PC-3 (cell line): ENCODE measurements around the gene SH3RF1. TPM values are rescaled to one million over a fixed set of nuclear protein-coding genes. Genes with fewer than 3 reads are reported as not detected.

ENCODE experiments used
- ATAC-seq: fragments of 200-7000 bp; cut with Tn5 transposase; 2 replicates; pipeline ENCODE4 v1.9.1; 2020; ENCODE audit warnings: mild to moderate bottlenecking, moderate library complexity
- BruUV-seq: library from RNA; stranded (reverse); fragments of 400-500 nt; replicated peaks from 2 replicates; lab custom pipeline; 2021; lab: Mats Ljungman, UMichigan
- CTCF ChIA-PET: fragments of 300-600 bp; sonication (Branson Sonifier 250); formaldehyde crosslinking; loops from one replicate; lab custom pipeline; 2022; ENCODE audit warnings: antibody characterized with exemption; lab: Charles Lee
- POLR2A ChIA-PET: fragments of 300-600 bp; sonication (Branson Sonifier 250); formaldehyde crosslinking; loops from one replicate; lab custom pipeline; 2022; ENCODE audit warnings: antibody characterized with exemption; ENCODE audit not compliant: unreplicated experiment; lab: Charles Lee
- DNase-seq: peaks from one replicate; pipeline ENCODE4 v3.0.0-alpha.2; 2015
- H2AFZ ChIP-seq: fragments of 300-600 bp; sonication (generic); 2 replicates; pipeline ENCODE4 v1.6.0; 2016; ENCODE audit warnings: antibody characterized with exemption, low read length
- H3F3A ChIP-seq: fragments of 300-600 bp; sonication (generic); one replicate; pipeline ENCODE4 v1.6.0; 2017; ENCODE audit warnings: antibody characterized with exemption, low read length, control low read depth, mild to moderate bottlenecking; ENCODE audit not compliant: unreplicated experiment
- H3K27ac ChIP-seq: fragments of 300-600 bp; sonication (generic); 2 replicates; pipeline ENCODE4 v1.5.1; 2016; ENCODE audit warnings: mild to moderate bottlenecking, low read length
- H3K27me3 ChIP-seq: fragments of 300-600 bp; sonication (generic); 2 replicates; pipeline ENCODE4 v1.6.1; 2016; ENCODE audit warnings: low read length, mixed read lengths
- H3K36me3 ChIP-seq: fragments of 300-600 bp; sonication (generic); 2 replicates; pipeline ENCODE4 v1.6.1; 2016; ENCODE audit warnings: low read depth, mixed run types, low read length, mixed read lengths
- H3K4me1 ChIP-seq: fragments of 300-600 bp; sonication (generic); 2 replicates; pipeline ENCODE4 v1.5.1; 2016; ENCODE audit warnings: low read length; ENCODE audit not compliant: insufficient read depth
- H3K4me2 ChIP-seq: fragments of 300-600 bp; sonication (generic); 2 replicates; pipeline ENCODE4 v1.6.0; 2016; ENCODE audit warnings: low read length
- H3K4me3 ChIP-seq: fragments of 300-600 bp; sonication (generic); 2 replicates; pipeline ENCODE4 v1.5.1; 2016; ENCODE audit warnings: mild to moderate bottlenecking, low read length, mixed read lengths
- H3K79me2 ChIP-seq: fragments of 300-600 bp; sonication (generic); 2 replicates; pipeline ENCODE4 v1.6.1; 2017; ENCODE audit warnings: low read length, mixed read lengths
- H3K9ac ChIP-seq: fragments of 300-600 bp; sonication (generic); 2 replicates; pipeline ENCODE4 v1.6.0; 2016; ENCODE audit warnings: mild to moderate bottlenecking, low read length
- H3K9me2 ChIP-seq: fragments of 300-600 bp; sonication (generic); replicated peaks from 2 replicates; pipeline ENCODE4 v1.6.1; 2016; ENCODE audit warnings: mixed run types, low read length, mixed read lengths
- H3K9me3 ChIP-seq: fragments of 300-600 bp; sonication (generic); 2 replicates; pipeline ENCODE4 v1.6.1; 2016; ENCODE audit warnings: low read length, mixed read lengths
- H4K20me1 ChIP-seq: fragments of 300-600 bp; sonication (generic); 2 replicates; pipeline ENCODE4 v1.6.1; 2016; ENCODE audit warnings: low read length, mixed read lengths
- EZH2 ChIP-seq: fragments of 300-600 bp; sonication (generic); IDR thresholded peaks from one replicate; pipeline ENCODE4 v1.6.1; 2017; ENCODE audit warnings: antibody characterized with exemption, mild to moderate bottlenecking, low read length; ENCODE audit not compliant: unreplicated experiment
- EZH2phosphoT487 ChIP-seq: fragments of 300-600 bp; sonication (generic); IDR thresholded peaks from 2 replicates; pipeline ENCODE4 v1.6.1; 2018; ENCODE audit warnings: mild to moderate bottlenecking, antibody characterized with exemption, low read length, borderline replicate concordance
- intact Hi-C: fragments of 100-400 bp; cut with micrococcal nuclease; formaldehyde crosslinking; loops from 2 replicates; pipeline ENCODE4 v1.9.0; 2023
- total RNA-seq: library from RNA; depleted of rRNA; stranded (reverse); fragments of >200 nt; gene quantifications from 2 replicates; pipeline ENCODE4 v1.2.3, GENCODE V29; 2014
- TF ChIP-seq, protein P1 (sequence below): fragments of 300-600 bp; sonication (generic); conservative IDR thresholded peaks from 2 replicates; pipeline ENCODE4 v1.5.1; 2017; ENCODE audit warnings: antibody characterized with exemption, low read depth, mild to moderate bottlenecking, low read length

SH3RF1 gene
- total RNA-seq, 1 experiment from 2014 or later: 21.0 TPM

DNA sequence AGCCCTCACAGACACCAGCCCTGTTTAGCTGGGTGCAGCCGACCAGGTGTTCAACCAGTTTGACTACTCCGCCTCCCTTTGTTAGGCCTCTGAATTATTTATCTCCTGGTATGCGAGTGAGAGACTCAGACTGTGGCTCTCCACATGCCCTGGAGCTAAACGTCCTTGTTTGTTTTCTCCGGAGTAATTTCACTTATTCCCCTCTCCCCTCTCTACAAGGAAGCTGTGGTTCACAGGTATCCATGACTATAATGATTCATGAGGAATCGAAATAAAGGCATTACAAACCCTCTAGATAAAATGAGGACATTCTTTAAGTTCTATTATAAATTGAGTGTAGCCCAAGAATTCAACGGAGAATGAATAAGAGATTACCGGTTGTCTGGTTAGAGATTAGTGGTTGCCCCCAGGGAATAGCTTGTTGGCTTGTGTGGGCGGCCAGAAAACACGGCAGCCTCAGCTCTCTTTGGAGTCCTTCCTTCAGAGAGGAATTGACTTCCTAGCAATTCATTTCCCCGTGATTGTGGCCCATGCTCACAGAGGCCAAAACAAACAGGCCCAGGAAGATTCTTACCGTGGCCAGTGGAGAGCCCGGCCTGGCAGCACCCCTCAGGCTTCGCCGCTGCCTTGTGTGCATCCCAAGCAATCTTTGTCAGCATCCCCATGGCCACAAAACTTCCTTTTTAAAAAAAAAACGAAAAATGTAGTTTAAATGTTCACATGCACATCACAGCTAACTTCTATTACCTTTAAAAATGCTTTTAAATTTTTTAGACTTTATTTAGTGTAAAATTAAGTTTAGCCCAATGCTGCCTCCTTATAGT, 200.5 kb downstream of the SH3RF1 start:
- Histone ChIP-seq H3K4me2 (peak overlapping the region; percentile 80), H3F3A (peaks cover 11% of the 10 kb centered on the region), H3K4me1 (peaks cover 32% of the 10 kb centered on the region), H3K9ac (peak overlapping the region; percentile 84), H3K27ac (peak overlapping the region; percentile 99), H2AFZ (no peak overlapping the region; the same call in 1 of the 2 replicates), H4K20me1 (no peaks in the 10 kb centered on the region), H3K9me2 (no peaks in the 10 kb centered on the region), H3K9me3 (no peaks in the 10 kb centered on the region), H3K27me3 (no peaks in the 10 kb centered on the region), H3K36me3 (no peaks in the 10 kb centered on the region), H3K79me2 (no peaks in the 10 kb centered on the region), H3K4me3 (peak overlapping the region; percentile 47)
- TF ChIP-seq EZH2 (no peak), EZH2phosphoT487 (no peak)
- TF ChIP-seq, protein P1, sequence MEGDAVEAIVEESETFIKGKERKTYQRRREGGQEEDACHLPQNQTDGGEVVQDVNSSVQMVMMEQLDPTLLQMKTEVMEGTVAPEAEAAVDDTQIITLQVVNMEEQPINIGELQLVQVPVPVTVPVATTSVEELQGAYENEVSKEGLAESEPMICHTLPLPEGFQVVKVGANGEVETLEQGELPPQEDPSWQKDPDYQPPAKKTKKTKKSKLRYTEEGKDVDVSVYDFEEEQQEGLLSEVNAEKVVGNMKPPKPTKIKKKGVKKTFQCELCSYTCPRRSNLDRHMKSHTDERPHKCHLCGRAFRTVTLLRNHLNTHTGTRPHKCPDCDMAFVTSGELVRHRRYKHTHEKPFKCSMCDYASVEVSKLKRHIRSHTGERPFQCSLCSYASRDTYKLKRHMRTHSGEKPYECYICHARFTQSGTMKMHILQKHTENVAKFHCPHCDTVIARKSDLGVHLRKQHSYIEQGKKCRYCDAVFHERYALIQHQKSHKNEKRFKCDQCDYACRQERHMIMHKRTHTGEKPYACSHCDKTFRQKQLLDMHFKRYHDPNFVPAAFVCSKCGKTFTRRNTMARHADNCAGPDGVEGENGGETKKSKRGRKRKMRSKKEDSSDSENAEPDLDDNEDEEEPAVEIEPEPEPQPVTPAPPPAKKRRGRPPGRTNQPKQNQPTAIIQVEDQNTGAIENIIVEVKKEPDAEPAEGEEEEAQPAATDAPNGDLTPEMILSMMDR: no peak
- ChIA-PET POLR2A (interaction anchor here (0.5 to 1.4 kb wide), 5 partner anchors 22 to 440 kb away, joined by 3 to 8 read pairs (median 5); partner anchors contain the start of gene CBR4), CTCF (interaction anchor here (1.0 to 1.4 kb wide), 2 partner anchors 60 to 62 kb away, joined by 4 read pairs; partner anchors contain the start of gene CBR4)
- peak; percentile 97 for DNase-seq
- BruUV-seq: TSS peak; percentile 76
- intact Hi-C loops: loop anchor here (1.0 to 5.0 kb wide), 3 partner anchors 43 to 156 kb away; partner anchors contain the start of gene CBR4
- ATAC-seq: peak; percentile 88

DNA sequence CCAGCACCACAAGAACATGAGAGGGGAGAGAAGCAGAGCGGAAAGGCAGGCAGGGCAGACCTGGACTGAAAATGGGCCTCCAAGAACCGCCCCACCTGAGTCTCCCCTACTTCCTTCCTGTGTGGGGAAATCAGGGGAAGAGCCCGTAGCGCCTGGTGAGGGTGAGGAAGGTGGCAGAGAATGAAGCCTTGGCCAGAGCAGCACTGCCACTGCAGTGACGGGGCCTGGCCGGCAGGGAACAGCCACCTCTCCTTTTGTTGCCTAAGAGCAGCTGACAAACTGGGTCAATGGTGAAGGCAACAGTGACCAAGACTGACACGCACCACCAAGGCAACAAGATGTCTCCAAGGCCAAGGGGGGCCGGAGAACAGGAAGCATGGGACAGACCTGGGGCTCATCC, 202.3 kb downstream of the SH3RF1 start:
- Histone ChIP-seq H3K4me3 (no peak overlapping the region), H3F3A (peaks cover 11% of the 10 kb centered on the region), H3K9ac (no peak overlapping the region), H3K36me3 (no peaks in the 10 kb centered on the region), H3K79me2 (no peaks in the 10 kb centered on the region), H3K9me3 (no peaks in the 10 kb centered on the region), H3K9me2 (no peaks in the 10 kb centered on the region), H4K20me1 (no peaks in the 10 kb centered on the region), H3K27me3 (no peaks in the 10 kb centered on the region), H3K4me2 (no peak overlapping the region), H3K27ac (peak overlapping the region; percentile 99), H2AFZ (no peak overlapping the region), H3K4me1 (peaks cover 32% of the 10 kb centered on the region)
- TF ChIP-seq, protein P1: no peak
- no peak for TF ChIP-seq EZH2phosphoT487
- no peak for TF ChIP-seq EZH2
- POLR2A ChIA-PET: no interaction called here
- intact Hi-C loops: no loop called here
- CTCF ChIA-PET: no interaction called here
- no TSS peak for BruUV-seq
- DNase-seq: no peak
- no peak for ATAC-seq
